ENCODE data around the gene IL25.
"Not testable (repeated sequence)": the region's sequence is repeated elsewhere in the genome, so short reads cannot be mapped to it uniquely, and the experiment has no call there.

- TF ChIP-seq CTCF (IDR thresholded peaks at IDR 0.05; ENCODE audit: borderline replicate concordance, extremely low read depth, low read length, poor library complexity, severe bottlenecking); EZH2 (IDR thresholded peaks at IDR 0.05; ENCODE audit: borderline replicate concordance, low read depth, low read length, severe bottlenecking): not testable (repeated sequence)
Measured at GRCh38 chr14:23325746-23326145, 46.9 kb upstream of the IL25 start.
